ENCODE measurements around the gene PCGF3.

The PCGF3 gene

GRCh38 chr4:681736-682451 lies 23.7 kb upstream of the PCGF3 start:
- Histone ChIP-seq H3K4me3 (ENCODE audit: low read length) (no peak overlapping the region), H3K27me3 (ENCODE audit: insufficient read depth, low read length) (no peaks in the 10 kb centered on the region), H2AFZ (ENCODE audit: low read depth, low read length) (no peak overlapping the region), H3K4me1 (ENCODE audit: insufficient read depth, low read length) (peaks cover 4% of the 10 kb centered on the region), H3K9me3 (ENCODE audit: low read length) (no peaks in the 10 kb centered on the region), H3K36me3 (ENCODE audit: insufficient read depth, low read length) (no peaks in the 10 kb centered on the region)

- no peaks in the 10 kb centered on the region for H3K9me3 ChIP-seq (ENCODE audit: low read length)
- peaks cover 4% of the 10 kb centered on the region for H3K4me1 ChIP-seq (ENCODE audit: insufficient read depth, low read length)
- H3K4me3 ChIP-seq (ENCODE audit: low read length), result no peak overlapping the region
- H3K36me3 ChIP-seq (ENCODE audit: insufficient read depth, low read length), result no peaks in the 10 kb centered on the region
- H2AFZ ChIP-seq (ENCODE audit: low read depth, low read length), result no peak overlapping the region
- no peaks in the 10 kb centered on the region for H3K27me3 ChIP-seq (ENCODE audit: insufficient read depth, low read length)
Measured at GRCh38 chr4:682490-683172, 23.0 kb upstream of the PCGF3 start.

GRCh38 chr4:683247-683897 lies 22.3 kb upstream of the PCGF3 start:
- no peaks in the 10 kb centered on the region for H3K9me3 ChIP-seq (ENCODE audit: low read length)
- peaks cover 4% of the 10 kb centered on the region for H3K4me1 ChIP-seq (ENCODE audit: insufficient read depth, low read length)
- H3K27me3 ChIP-seq (ENCODE audit: insufficient read depth, low read length), result no peaks in the 10 kb centered on the region
- no peak overlapping the region for H3K4me3 ChIP-seq (ENCODE audit: low read length)
- no peak overlapping the region for H2AFZ ChIP-seq (ENCODE audit: low read depth, low read length)
- no peaks in the 10 kb centered on the region for H3K36me3 ChIP-seq (ENCODE audit: insufficient read depth, low read length)

GRCh38 chr4:683982-684622 lies 21.5 kb upstream of the PCGF3 start:
- H2AFZ ChIP-seq (ENCODE audit: low read depth, low read length), result no peak overlapping the region
- H3K9me3 ChIP-seq (ENCODE audit: low read length), result no peaks in the 10 kb centered on the region
- H3K4me1 ChIP-seq (ENCODE audit: insufficient read depth, low read length), result peaks cover 4% of the 10 kb centered on the region
- H3K27me3 ChIP-seq (ENCODE audit: insufficient read depth, low read length), result no peaks in the 10 kb centered on the region
- no peaks in the 10 kb centered on the region for H3K36me3 ChIP-seq (ENCODE audit: insufficient read depth, low read length)
- H3K4me3 ChIP-seq (ENCODE audit: low read length), result no peak overlapping the region

GRCh38 chr4:684623-685327 lies 20.9 kb upstream of the PCGF3 start:
- Histone ChIP-seq H3K4me1 (ENCODE audit: insufficient read depth, low read length) (peaks cover 4% of the 10 kb centered on the region), H3K9me3 (ENCODE audit: low read length) (no peaks in the 10 kb centered on the region), H3K36me3 (ENCODE audit: insufficient read depth, low read length) (no peaks in the 10 kb centered on the region), H3K27me3 (ENCODE audit: insufficient read depth, low read length) (no peaks in the 10 kb centered on the region), H3K4me3 (ENCODE audit: low read length) (no peak overlapping the region), H2AFZ (ENCODE audit: low read depth, low read length) (no peak overlapping the region)

- H3K4me1 ChIP-seq (ENCODE audit: insufficient read depth, low read length), result peaks cover 4% of the 10 kb centered on the region
- H3K9me3 ChIP-seq (ENCODE audit: low read length), result no peaks in the 10 kb centered on the region
- H3K27me3 ChIP-seq (ENCODE audit: insufficient read depth, low read length), result no peaks in the 10 kb centered on the region
- no peak overlapping the region for H2AFZ ChIP-seq (ENCODE audit: low read depth, low read length)
- H3K4me3 ChIP-seq (ENCODE audit: low read length), result no peak overlapping the region
- H3K36me3 ChIP-seq (ENCODE audit: insufficient read depth, low read length), result no peaks in the 10 kb centered on the region
Measured at GRCh38 chr4:685679-686412, 19.8 kb upstream of the PCGF3 start.

GRCh38 chr4:686413-687040 lies 19.1 kb upstream of the PCGF3 start:
- Histone ChIP-seq H3K36me3 (ENCODE audit: insufficient read depth, low read length) (no peaks in the 10 kb centered on the region), H3K9me3 (ENCODE audit: low read length) (no peaks in the 10 kb centered on the region), H3K4me1 (ENCODE audit: insufficient read depth, low read length) (peaks cover 4% of the 10 kb centered on the region), H3K4me3 (ENCODE audit: low read length) (no peak overlapping the region), H3K27me3 (ENCODE audit: insufficient read depth, low read length) (no peaks in the 10 kb centered on the region), H2AFZ (ENCODE audit: low read depth, low read length) (no peak overlapping the region)

GRCh38 chr4:687048-687970 lies 18.3 kb upstream of the PCGF3 start:
- no peak overlapping the region for H2AFZ ChIP-seq (ENCODE audit: low read depth, low read length)
- peaks cover 4% of the 10 kb centered on the region for H3K4me1 ChIP-seq (ENCODE audit: insufficient read depth, low read length)
- no peaks in the 10 kb centered on the region for H3K9me3 ChIP-seq (ENCODE audit: low read length)
- H3K36me3 ChIP-seq (ENCODE audit: insufficient read depth, low read length), result no peaks in the 10 kb centered on the region
- no peak overlapping the region for H3K4me3 ChIP-seq (ENCODE audit: low read length)
- no peaks in the 10 kb centered on the region for H3K27me3 ChIP-seq (ENCODE audit: insufficient read depth, low read length)

GRCh38 chr4:687971-688853 lies 17.4 kb upstream of the PCGF3 start:
- no peaks in the 10 kb centered on the region for H3K27me3 ChIP-seq (ENCODE audit: insufficient read depth, low read length)
- H3K4me1 ChIP-seq (ENCODE audit: insufficient read depth, low read length), result peaks cover 4% of the 10 kb centered on the region
- no peak overlapping the region for H2AFZ ChIP-seq (ENCODE audit: low read depth, low read length)
- H3K9me3 ChIP-seq (ENCODE audit: low read length), result no peaks in the 10 kb centered on the region
- H3K4me3 ChIP-seq (ENCODE audit: low read length), result no peak overlapping the region
- H3K36me3 ChIP-seq (ENCODE audit: insufficient read depth, low read length), result no peaks in the 10 kb centered on the region

- Histone ChIP-seq H3K27me3 (ENCODE audit: insufficient read depth, low read length) (no peaks in the 10 kb centered on the region), H3K4me1 (ENCODE audit: insufficient read depth, low read length) (no peaks in the 10 kb centered on the region), H2AFZ (ENCODE audit: low read depth, low read length) (no peak within 1 kb of the TSS), H3K4me3 (ENCODE audit: low read length) (no peak within 1 kb of the TSS), H3K9me3 (ENCODE audit: low read length) (no peaks in the 10 kb centered on the region), H3K36me3 (ENCODE audit: insufficient read depth, low read length) (no peaks in the 10 kb centered on the region)
Measured at GRCh38 chr4:688854-689681, 16.6 kb upstream of the PCGF3 start, which contains the start of gene SLC49A3. SLC49A3 (minus strand) TSS chr4:689151; CDS start chr4:689127, 24 bp downstream.

All from neuron (in vitro differentiated cells).